Measurements from ENCODE around the gene PRRG2.

PRRG2 gene

DNA sequence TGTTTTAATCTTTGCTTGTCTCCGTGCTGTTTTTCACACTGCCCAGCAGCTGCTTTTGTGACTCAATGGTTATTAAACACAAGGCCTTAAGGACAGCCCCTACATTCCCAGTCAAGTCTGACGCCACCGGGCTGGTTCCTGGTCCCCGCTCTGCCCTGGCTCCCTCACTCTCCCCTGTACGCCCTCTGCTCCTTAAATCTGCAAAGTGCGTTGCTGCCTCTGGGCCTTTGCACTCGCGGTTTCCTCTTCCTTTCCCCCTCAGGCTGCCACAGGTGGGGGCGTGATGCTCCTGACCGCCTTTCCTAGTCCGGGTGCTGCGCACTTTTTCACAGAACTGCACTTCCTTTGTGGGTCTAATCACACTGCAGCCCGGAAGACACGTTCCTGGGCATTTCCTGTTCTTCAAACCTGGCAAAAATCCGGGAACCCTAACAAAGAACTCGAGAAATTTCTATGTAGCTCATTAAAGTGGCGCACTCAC is 26.4 kb upstream of the PRRG2 start:
- no peak overlapping the region for H3K4me3 ChIP-seq
- TF ChIP-seq EZH2 (IDR thresholded peaks at IDR 0.05): no peak
- TF ChIP-seq FOXP2 (optimal IDR thresholded peaks at IDR 0.05; ENCODE audit: control extremely low read depth, extremely low read length, insufficient read depth): no peak
- TF ChIP-seq POLR2AphosphoS5 (IDR thresholded peaks at IDR 0.05; ENCODE audit: borderline replicate concordance, low read depth, low read length): 0 out of 2 replicates have a peak, but pooled peaks have one; percentile 6
- peak overlapping the region; percentile 87 for H3K27ac ChIP-seq
- no peaks in the 10 kb centered on the region for H3K9me3 ChIP-seq (ENCODE audit: low read depth, low read length)
- peaks cover 43% of the 10 kb centered on the region for H3K36me3 ChIP-seq (ENCODE audit: insufficient read depth, low read length)
- DNase-seq (ENCODE audit: low read depth, low spot score): peak; percentile 73
- no peak overlapping the region for H3K9ac ChIP-seq (ENCODE audit: insufficient read length)

DNA sequence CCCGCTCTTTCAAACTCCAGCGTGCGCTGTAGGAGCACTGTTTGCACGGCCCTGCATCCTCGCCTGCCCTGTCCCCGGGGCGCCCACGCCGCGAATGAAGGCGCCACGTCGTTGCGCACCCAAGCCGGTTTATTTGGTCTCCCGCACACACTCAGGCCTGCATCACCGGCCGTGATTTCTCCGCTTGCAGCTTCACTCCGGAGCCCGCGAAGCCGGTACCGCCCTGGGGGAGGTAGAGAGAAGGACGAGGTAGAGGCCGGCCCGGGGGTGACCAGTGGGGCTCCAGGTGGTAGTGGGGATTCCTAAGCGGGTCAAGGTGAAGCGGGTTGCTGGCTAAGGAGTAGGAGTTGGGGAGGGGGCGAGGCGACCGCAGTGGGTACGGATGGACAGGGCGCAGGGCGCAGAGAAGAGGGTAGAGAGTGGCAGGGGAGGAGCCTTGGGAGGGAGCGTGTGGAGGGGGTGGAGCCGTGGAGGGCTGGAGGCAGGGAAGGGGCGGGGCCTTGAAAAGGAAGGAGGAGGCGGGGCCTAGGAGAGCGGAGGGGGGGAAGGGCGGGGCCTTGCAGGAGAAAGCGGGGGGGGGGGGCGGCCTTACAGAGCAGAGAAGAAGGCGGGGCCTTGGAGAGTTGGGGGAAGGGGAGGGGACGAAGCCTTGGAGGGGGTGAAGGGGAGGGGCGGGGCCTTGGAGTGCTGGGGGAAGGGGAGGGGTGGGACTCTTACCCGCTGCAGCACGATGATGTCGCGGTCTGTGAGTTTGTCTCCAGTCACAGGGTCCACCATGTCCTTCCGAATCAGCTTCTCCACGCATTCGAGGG is 25.3 kb upstream of the PRRG2 start:
- peaks cover 40% of the 10 kb centered on the region for H3K36me3 ChIP-seq (ENCODE audit: insufficient read depth, low read length)
- peak; percentile 81 for DNase-seq (ENCODE audit: low read depth, low spot score)

DNA sequence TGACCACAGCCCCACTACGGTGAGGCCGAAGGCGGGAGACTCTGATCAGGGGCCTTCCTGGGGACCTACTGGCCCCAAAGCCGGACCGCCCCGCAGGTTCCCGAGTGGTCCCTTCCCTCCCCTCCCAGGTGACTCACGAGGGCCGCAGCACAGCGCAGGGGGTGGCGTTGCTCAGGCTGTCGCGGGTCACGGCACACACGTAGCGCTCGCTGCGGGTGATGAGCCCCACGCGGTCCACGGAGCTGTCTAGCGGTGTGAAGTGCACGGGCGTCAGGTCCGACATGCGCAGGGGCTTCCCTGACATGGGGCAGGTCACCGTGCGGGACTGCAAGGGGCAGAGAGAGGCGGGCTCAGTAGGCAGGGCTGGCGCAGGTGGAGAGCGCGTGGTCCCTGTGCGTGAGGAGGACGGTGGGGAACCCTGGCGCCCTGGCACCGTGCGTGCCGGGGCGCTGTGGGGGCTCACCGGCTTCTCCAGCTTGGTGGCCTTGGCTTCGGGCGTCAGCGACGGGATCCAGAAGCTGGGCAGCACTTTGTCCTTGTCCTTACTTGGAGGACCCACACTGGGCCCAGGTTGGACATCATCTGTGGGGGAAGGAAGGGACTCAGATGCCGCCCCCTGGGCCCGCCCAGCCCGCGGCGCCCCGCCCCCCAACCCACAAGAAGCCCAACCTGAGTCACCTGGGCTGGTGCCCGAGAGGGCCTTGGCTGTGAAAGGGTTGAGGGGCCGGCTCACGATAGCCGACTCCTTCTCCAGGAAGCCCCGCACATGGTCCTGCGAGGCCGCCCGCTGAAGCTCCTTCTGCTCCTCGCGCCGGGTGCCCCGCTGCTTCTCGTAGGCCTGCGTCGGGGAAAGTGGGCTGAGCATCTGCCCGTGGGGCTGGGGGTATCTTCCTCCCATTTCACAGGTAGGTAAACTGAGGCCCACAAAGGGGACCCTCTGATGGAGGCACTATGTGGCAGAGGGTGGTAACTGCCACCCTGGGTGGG is 24.4 kb upstream of the PRRG2 start:
- Histone ChIP-seq H3K9me3 (ENCODE audit: low read depth, low read length) (no peaks in the 10 kb centered on the region), H3K27ac (peak overlapping the region; percentile 88), H3K9ac (ENCODE audit: insufficient read length) (no peak overlapping the region), H3K4me3 (peak overlapping the region; percentile 61; the same call in 1 of the 2 replicates), H3K36me3 (ENCODE audit: insufficient read depth, low read length) (peaks cover 40% of the 10 kb centered on the region)
- 0 out of 2 replicates have a peak, but pooled peaks have one; percentile 39 for TF ChIP-seq POLR2AphosphoS5 (IDR thresholded peaks at IDR 0.05; ENCODE audit: borderline replicate concordance, low read depth, low read length)
- TF ChIP-seq EZH2 (IDR thresholded peaks at IDR 0.05): no peak
- TF ChIP-seq FOXP2 (optimal IDR thresholded peaks at IDR 0.05; ENCODE audit: control extremely low read depth, extremely low read length, insufficient read depth): no peak
- no peak for DNase-seq (ENCODE audit: low read depth, low spot score)

More for the DNA sequence above, 25.3 kb upstream of the PRRG2 start:
- Histone ChIP-seq H3K4me3 (peak overlapping the region; percentile 61), H3K27ac (peak overlapping the region; percentile 88), H3K9me3 (ENCODE audit: low read depth, low read length) (no peaks in the 10 kb centered on the region), H3K9ac (ENCODE audit: insufficient read length) (no peak overlapping the region)
- TF ChIP-seq EZH2 (IDR thresholded peaks at IDR 0.05): no peak
- TF ChIP-seq POLR2AphosphoS5 (IDR thresholded peaks at IDR 0.05; ENCODE audit: borderline replicate concordance, low read depth, low read length): no peak; the same call in 1 of the 2 replicates
- no peak for TF ChIP-seq FOXP2 (optimal IDR thresholded peaks at IDR 0.05; ENCODE audit: control extremely low read depth, extremely low read length, insufficient read depth)

- Histone ChIP-seq H3K4me3 (no peak overlapping the region), H3K27ac (0 out of 2 replicates have a peak overlapping the region, but pooled peaks have one; percentile 31)
- no peak for TF ChIP-seq FOXP2 (optimal IDR thresholded peaks at IDR 0.05; ENCODE audit: control extremely low read depth, extremely low read length, insufficient read depth)
- TF ChIP-seq EZH2 (IDR thresholded peaks at IDR 0.05): no peak
- TF ChIP-seq POLR2AphosphoS5 (IDR thresholded peaks at IDR 0.05; ENCODE audit: borderline replicate concordance, low read depth, low read length): no peak
Observed at GRCh38 chr19:49557641-49558325, 23.3 kb upstream of the PRRG2 start.

DNA sequence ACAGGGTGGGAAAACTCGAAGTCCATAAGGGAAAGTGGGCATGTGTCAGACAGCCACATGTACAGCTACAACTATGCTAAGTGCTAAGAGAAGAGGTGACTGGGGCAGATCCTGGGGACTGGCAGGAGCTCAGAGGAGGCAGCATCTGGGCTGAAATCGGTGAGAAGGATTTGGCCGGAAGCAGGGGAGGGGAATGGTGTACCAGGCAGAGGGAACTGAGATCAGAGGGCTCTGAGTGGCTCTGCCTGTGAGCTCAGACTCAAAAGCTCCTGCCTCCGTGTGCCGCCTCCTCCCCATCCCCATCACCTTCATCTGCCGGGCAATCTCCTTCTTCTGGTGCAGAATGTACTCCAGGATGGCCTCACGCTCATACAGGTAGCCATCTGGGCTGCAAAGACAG is 22.5 kb upstream of the PRRG2 start:
- DNase-seq (ENCODE audit: low read depth, low spot score): no peak

More at GRCh38 chr19:49557641-49558325, 23.3 kb upstream of the PRRG2 start:
- Histone ChIP-seq H3K36me3 (ENCODE audit: insufficient read depth, low read length) (peaks cover 40% of the 10 kb centered on the region), H3K9me3 (ENCODE audit: low read depth, low read length) (no peaks in the 10 kb centered on the region), H3K9ac (ENCODE audit: insufficient read length) (no peak overlapping the region)
- DNase-seq (ENCODE audit: low read depth, low spot score): no peak

GRCh38 chr19:49559443-49559842 is 21.7 kb upstream of the PRRG2 start:
- no peak overlapping the region for H3K4me3 ChIP-seq
- H3K27ac ChIP-seq: peak overlapping the region; percentile 80
- no peak for TF ChIP-seq FOXP2 (optimal IDR thresholded peaks at IDR 0.05; ENCODE audit: control extremely low read depth, extremely low read length, insufficient read depth)
- no peak for TF ChIP-seq EZH2 (IDR thresholded peaks at IDR 0.05)
- no peak for TF ChIP-seq POLR2AphosphoS5 (IDR thresholded peaks at IDR 0.05; ENCODE audit: borderline replicate concordance, low read depth, low read length)
- H3K9ac ChIP-seq (ENCODE audit: insufficient read length): no peak overlapping the region
- H3K36me3 ChIP-seq (ENCODE audit: insufficient read depth, low read length): peaks cover 43% of the 10 kb centered on the region
- H3K9me3 ChIP-seq (ENCODE audit: low read depth, low read length): no peaks in the 10 kb centered on the region
- no peak for DNase-seq (ENCODE audit: low read depth, low spot score)

More for the DNA sequence above, 22.5 kb upstream of the PRRG2 start:
- H3K9me3 ChIP-seq (ENCODE audit: low read depth, low read length): no peaks in the 10 kb centered on the region
- H3K27ac ChIP-seq: peak overlapping the region; percentile 80
- TF ChIP-seq POLR2AphosphoS5 (IDR thresholded peaks at IDR 0.05; ENCODE audit: borderline replicate concordance, low read depth, low read length) (no peak), FOXP2 (optimal IDR thresholded peaks at IDR 0.05; ENCODE audit: control extremely low read depth, extremely low read length, insufficient read depth) (no peak), EZH2 (IDR thresholded peaks at IDR 0.05) (no peak)
- H3K36me3 ChIP-seq (ENCODE audit: insufficient read depth, low read length): peaks cover 40% of the 10 kb centered on the region
- no peak overlapping the region for H3K9ac ChIP-seq (ENCODE audit: insufficient read length)
- H3K4me3 ChIP-seq: no peak overlapping the region

GRCh38 chr19:49559928-49560327 is 21.2 kb upstream of the PRRG2 start:
- TF ChIP-seq POLR2AphosphoS5 (IDR thresholded peaks at IDR 0.05; ENCODE audit: borderline replicate concordance, low read depth, low read length): no peak
- TF ChIP-seq EZH2 (IDR thresholded peaks at IDR 0.05): no peak
- TF ChIP-seq FOXP2 (optimal IDR thresholded peaks at IDR 0.05; ENCODE audit: control extremely low read depth, extremely low read length, insufficient read depth): no peak
- no peaks in the 10 kb centered on the region for H3K9me3 ChIP-seq (ENCODE audit: low read depth, low read length)
- no peak for DNase-seq (ENCODE audit: low read depth, low spot score)
- no peak overlapping the region for H3K9ac ChIP-seq (ENCODE audit: insufficient read length)
- peak overlapping the region; percentile 80 for H3K27ac ChIP-seq
- H3K36me3 ChIP-seq (ENCODE audit: insufficient read depth, low read length): peaks cover 43% of the 10 kb centered on the region
- H3K4me3 ChIP-seq: no peak overlapping the region

All from SK-N-MC (cell line).